Medulla oblongata (tissue), 1 donor: ENCODE results near the gene WDR19.
A peak's percentile ranks its signal among the peaks of the same experiment; 100 is the strongest.

Experiments
- DNase-seq: peaks from one replicate; pipeline ENCODE4 v3.0.0-alpha.2; 2015; ENCODE audit errors: extremely low spot score

WDR19 gene

GRCh38 chr4:39303871-39304270 lies 121.5 kb downstream of the WDR19 start:
- DNase-seq, result no peak

- peak; percentile 30 for DNase-seq
Observed at GRCh38 chr4:39304651-39305050, 122.3 kb downstream of the WDR19 start.

DNA sequence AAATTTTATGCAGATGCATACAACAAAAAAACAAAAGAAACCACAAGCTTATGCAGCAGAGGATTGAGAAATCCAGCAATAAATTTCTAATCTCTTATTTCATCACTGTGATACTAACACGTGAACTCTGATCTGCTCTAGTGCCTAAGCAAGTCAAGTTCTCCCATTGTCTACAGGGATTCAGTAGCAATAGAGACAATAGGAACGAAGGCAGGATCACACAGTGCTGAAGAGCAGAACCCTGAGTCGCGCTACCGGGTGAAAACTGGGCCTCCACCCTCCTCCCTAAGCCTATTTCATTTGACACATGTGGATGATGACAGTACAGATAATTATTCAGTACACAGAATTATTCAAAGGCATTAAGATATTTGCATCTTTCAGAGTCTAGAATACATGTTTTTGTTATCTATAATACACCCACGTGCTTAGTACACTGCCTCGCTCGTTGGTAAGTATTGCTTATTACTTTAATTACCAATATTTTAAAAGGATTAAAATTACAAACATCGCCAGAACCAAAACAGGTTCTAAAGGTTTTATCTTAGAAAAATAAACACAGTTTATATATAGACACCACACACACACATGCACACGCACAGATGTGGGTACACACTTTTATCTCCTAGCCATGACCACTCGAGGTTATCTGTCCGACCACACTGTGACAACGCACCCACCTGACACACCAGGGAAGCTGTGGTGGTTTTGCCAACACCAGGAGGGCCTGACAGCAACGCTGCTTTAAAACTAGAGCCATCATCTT lies 123.8 kb downstream of the WDR19 start:
- DNase-seq, result peak; percentile 19

DNA sequence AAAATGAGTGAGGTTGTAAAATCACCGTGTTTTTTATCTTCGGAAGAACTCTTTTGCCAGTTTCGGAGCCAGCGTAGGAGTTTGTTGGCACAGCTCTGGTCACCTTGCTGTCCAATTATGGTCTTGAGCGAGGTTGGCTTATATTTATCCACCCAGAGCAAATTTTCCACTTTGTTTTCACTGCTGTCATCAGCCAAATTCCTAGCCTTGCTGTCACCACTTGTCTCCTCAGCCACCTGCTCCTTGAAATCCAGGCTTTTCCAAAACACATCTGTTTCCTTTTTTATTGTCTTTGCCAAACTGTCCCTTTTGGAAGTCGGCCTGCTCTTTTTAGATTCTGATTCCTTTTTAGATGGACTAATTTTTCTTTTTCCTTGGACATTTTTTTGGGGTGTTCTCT lies 126.3 kb downstream of the WDR19 start:
- no peak for DNase-seq

- no peak for DNase-seq
Observed at GRCh38 chr4:39312816-39313215, 130.5 kb downstream of the WDR19 start.

DNA sequence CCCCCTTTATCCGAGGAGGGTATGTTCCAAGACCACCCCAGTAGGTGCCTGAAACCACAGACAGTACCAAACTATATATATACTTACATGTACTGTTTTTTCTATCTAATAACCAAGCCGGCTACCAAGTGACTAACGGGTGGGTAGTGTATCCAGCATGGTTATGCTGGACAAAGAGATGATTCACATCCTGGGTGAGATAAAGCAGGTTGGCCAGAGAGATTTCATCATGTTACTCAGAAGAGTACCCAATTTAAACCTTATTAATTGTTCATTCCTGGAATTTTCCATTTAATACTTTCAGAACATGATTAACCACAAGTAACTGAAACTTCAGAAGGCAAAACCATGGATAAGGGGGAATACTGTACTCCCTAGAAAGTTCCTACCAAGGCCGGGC lies 137.3 kb downstream of the WDR19 start:
- no peak for DNase-seq

DNA sequence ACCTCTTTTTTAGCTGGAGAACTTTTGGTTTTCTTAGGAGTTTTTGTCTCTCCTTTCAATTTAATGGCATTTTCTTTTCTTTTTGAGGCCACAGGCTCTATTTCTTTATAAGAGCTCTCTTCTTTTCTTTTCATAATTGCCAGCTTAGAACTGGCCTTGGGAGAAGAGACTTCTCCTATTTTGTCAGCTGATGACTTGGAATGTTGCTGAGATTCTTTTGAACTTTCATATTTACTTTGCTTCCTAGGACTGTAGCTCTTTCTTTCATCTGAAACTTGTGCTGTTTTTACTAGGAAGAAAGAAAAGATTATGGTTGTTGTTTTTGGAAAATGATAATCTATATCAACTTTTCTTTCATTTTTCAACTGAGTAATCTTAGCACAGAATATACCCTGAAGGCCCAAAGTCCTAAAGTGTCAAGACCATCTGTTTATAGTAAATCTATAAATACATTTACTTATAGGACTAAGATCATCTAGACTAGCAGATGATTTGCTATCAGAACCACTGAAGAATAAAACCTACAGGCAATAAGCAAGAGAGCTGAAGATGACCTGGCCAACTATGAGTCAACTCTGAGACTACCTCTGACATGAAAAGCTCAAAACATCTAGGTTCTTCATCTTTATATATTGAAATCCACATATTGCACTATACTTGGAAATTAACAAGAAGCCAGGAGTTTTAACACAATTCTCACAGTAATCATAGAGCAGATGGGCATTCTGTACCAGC lies 138.2 kb downstream of the WDR19 start:
- DNase-seq, result no peak

DNA sequence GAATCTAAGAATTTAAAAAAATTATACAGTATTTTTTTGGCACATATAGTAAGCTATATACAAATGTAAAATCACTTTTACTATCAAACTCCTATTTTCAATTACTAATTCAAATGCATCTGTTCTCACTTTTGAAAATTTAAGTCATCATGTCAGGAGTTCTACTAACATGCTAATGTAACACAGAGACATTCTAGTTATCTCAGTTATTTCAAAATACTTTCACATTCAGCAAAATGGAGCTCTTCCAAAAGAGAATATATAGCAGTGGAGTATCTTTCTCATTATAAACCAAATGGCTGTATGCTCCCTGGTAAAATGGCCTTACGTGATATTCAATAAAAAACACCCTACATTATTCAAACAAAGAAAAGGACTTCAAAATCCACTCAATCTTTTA lies 141.5 kb downstream of the WDR19 start:
- no peak for DNase-seq

GRCh38 chr4:39324446-39324845 lies 142.1 kb downstream of the WDR19 start:
- peak; percentile 71 for DNase-seq

DNA sequence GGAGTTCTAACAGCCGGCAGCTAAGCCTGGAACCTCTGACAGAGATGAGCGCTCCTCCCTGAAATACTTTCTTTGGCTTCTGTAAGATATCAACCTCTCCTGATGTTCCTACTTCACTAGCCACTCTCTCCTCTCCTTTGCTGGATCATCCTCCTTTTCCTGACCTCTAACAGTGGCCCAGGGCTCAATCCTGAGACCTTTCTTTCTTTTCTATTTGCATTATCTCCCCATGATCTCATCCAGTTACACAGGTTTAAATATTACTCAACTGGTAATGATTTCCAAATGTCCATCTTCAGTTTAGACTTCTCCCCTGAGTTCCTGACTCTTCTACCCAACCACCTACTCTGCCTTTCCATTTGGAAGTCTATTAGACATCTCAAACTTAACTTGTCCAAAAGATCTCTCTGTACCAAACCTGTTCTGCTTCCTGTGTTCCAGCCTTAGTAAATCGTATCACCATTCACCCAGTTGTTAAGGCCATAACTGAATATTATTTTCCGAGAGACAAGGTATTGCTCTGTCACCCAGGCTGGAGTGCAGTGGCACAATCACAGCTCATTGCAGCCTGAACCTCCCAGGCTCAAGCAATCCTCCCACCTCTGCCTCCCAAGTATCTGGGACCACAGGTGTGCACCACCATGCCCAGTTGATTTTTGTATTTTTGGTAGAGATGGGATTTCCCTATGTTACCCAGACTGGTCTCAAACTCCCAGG lies 142.7 kb downstream of the WDR19 start:
- no peak for DNase-seq

DNA sequence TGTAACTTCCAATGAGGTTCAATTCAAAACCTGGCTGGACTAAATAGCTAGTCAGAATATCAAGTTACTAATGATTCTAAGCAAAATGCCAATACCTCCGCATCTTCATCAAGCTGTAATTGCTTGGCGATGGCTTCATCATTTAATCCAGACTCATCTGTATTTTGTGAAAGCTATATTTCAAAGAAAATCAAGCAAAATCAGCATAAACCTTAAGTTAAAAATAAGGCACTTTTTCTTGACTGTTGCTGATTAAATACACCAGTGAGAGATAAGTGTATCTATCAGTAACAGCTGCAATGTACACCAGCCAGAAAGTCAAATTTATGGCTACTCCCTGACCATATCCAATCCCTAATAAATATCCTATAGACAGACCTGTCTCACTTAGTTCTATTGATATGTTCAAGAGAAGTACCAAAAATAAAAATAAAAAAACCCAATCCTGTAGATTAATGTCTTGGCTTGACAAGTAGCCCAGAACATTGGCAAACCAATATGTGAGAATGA lies 144.2 kb downstream of the WDR19 start:
- DNase-seq, result no peak

DNA sequence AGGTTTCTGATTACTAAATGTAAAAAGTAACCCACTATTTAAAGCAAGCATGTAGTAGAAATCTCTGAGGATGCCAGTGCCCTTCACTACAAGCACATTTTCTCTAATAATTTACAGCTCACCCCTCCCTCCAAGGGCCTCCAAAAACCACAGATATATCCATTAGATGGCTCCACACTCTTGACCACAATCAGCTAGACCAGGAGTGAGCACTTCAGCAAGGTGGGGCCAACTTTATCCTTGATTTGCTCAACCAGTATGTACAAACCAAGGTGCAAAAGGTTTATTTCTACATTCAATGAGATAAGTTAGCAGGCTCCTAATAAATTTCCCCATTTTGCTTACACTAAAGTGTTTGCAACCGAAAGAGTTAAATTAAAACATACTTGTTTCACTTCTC lies 148.0 kb downstream of the WDR19 start:
- no peak for DNase-seq

DNA sequence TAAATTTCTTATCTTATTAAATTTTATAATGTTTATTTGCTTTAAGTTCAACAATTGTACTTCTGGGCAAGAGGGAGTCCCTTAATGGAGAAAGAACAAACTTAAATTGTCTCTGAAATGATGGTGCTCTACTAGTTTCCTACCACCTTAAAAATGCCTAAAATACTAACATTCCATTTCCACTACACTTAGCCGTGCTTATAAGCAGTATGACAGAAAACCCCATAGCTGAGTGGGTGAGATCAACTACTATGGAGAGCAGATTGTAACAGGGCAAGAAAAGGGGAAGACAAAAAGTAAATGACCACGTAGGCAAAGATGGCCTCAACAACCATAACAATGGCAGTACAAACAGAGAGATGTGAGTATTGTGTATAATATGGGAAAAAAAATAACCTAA lies 148.9 kb downstream of the WDR19 start:
- DNase-seq, result no peak
